Measurements from ENCODE around the gene RP2.

- TF ChIP-seq CTCF (IDR thresholded peaks at IDR 0.05) (no peak), POLR2A (IDR thresholded peaks at IDR 0.05) (no peak)
Observed at GRCh38 chrX:46850771-46851170, 13.9 kb downstream of the RP2 start.

All from heart left ventricle (tissue), 13 donors.